H9 (cell line): ENCODE results near the gene NRN1L. TPM values are rescaled to one million over a fixed set of nuclear protein-coding genes. Genes with fewer than 3 reads are reported as not detected.

ENCODE experiments used
- DNase-seq: peaks from one replicate; pipeline ENCODE4 v3.0.0-alpha.2; 2017
- H2AFZ ChIP-seq: one replicate; pipeline ENCODE4 v1.6.1; 2013; ENCODE audit warnings: mild to moderate bottlenecking, low read length, control low read depth, moderate library complexity
- H2AK5ac ChIP-seq: 2 replicates; pipeline ENCODE4 v1.6.1; 2013; ENCODE audit warnings: low read length, control low read depth, mixed read lengths; ENCODE audit not compliant: insufficient read length
- H2BK120ac ChIP-seq: one replicate; pipeline ENCODE4 v1.6.1; 2013; ENCODE audit warnings: low read depth, mild to moderate bottlenecking, low read length, control low read depth, inconsistent platforms; ENCODE audit not compliant: poor library complexity, severe bottlenecking
- H2BK12ac ChIP-seq: 2 replicates; pipeline ENCODE4 v1.6.1; 2013; ENCODE audit warnings: low read length, control low read depth, mixed read lengths, low read depth; ENCODE audit not compliant: insufficient read length
- H2BK15ac ChIP-seq: 2 replicates; pipeline ENCODE4 v1.6.1; 2013; ENCODE audit warnings: low read depth, low read length, control low read depth
- H2BK20ac ChIP-seq: one replicate; pipeline ENCODE4 v1.6.1; 2013; ENCODE audit warnings: low read depth, mild to moderate bottlenecking, low read length, control low read depth, inconsistent platforms; ENCODE audit not compliant: poor library complexity, severe bottlenecking
- H2BK5ac ChIP-seq: 2 replicates; pipeline ENCODE4 v1.6.1; 2013; ENCODE audit warnings: low read length, control low read depth, mixed read lengths; ENCODE audit not compliant: insufficient read length
- H3K14ac ChIP-seq: 2 replicates; pipeline ENCODE4 v1.6.1; 2013; ENCODE audit warnings: low read length, control low read depth; ENCODE audit not compliant: insufficient read depth
- H3K18ac ChIP-seq: 2 replicates; pipeline ENCODE4 v1.6.1; 2013; ENCODE audit warnings: low read depth, mild to moderate bottlenecking, mixed read lengths, low read length, control low read depth; ENCODE audit not compliant: insufficient read length
- H3K23ac ChIP-seq: 2 replicates; pipeline ENCODE4 v1.6.1; 2013; ENCODE audit warnings: low read length, control low read depth, mixed read lengths, low read depth; ENCODE audit not compliant: insufficient read length
- H3K23me2 ChIP-seq: 2 replicates; pipeline ENCODE4 v1.6.1; 2013; ENCODE audit warnings: low read depth, mild to moderate bottlenecking, mixed read lengths, low read length, control low read depth; ENCODE audit not compliant: insufficient read length, poor library complexity, severe bottlenecking
- H3K27ac ChIP-seq: 2 replicates; pipeline ENCODE4 v1.5.1; 2013; ENCODE audit warnings: low read length, control low read depth, mixed read lengths, low read depth; ENCODE audit not compliant: insufficient read length
- H3K27me3 ChIP-seq: 2 replicates; pipeline ENCODE4 v1.6.1; 2013; ENCODE audit warnings: low read length, control low read depth, inconsistent platforms; ENCODE audit not compliant: insufficient read depth
- H3K4ac ChIP-seq: 2 replicates; pipeline ENCODE4 v1.6.1; 2013; ENCODE audit warnings: low read depth, mild to moderate bottlenecking, control low read depth, inconsistent platforms, low read length, moderate library complexity
- H3K4me1 ChIP-seq: 2 replicates; pipeline ENCODE4 v1.6.1; 2013; ENCODE audit warnings: low read length, control low read depth, inconsistent platforms; ENCODE audit not compliant: insufficient read depth
- H3K4me2 ChIP-seq: 2 replicates; pipeline ENCODE4 v1.6.1; 2013; ENCODE audit warnings: low read length, control low read depth, mixed read lengths; ENCODE audit not compliant: insufficient read length, insufficient read depth
- H3K56ac ChIP-seq: 2 replicates; pipeline ENCODE4 v1.6.1; 2013; ENCODE audit warnings: low read depth, mild to moderate bottlenecking, mixed read lengths, low read length, control low read depth; ENCODE audit not compliant: insufficient read length
- H3K79me1 ChIP-seq: 2 replicates; pipeline ENCODE4 v1.6.1; 2013; ENCODE audit warnings: low read depth, mild to moderate bottlenecking, moderate library complexity, low read length, control low read depth, inconsistent platforms; ENCODE audit not compliant: insufficient read depth, poor library complexity, severe bottlenecking
- H3K79me2 ChIP-seq: 2 replicates; pipeline ENCODE4 v1.6.1; 2013; ENCODE audit warnings: low read length, control low read depth, inconsistent platforms; ENCODE audit not compliant: insufficient read depth
- H3K9ac ChIP-seq: 2 replicates; pipeline ENCODE4 v1.6.1; 2013; ENCODE audit warnings: low read length, control low read depth, mixed read lengths; ENCODE audit not compliant: insufficient read length; ENCODE audit errors: extremely low read depth
- H3K9me3 ChIP-seq: one replicate; pipeline ENCODE4 v1.6.1; 2013; ENCODE audit warnings: low read depth, low read length, inconsistent platforms; ENCODE audit not compliant: control insufficient read depth
- H3T11ph ChIP-seq: one replicate; pipeline ENCODE4 v1.6.1; 2013; ENCODE audit warnings: mild to moderate bottlenecking, low read length, control low read depth, inconsistent platforms
- H4K20me1 ChIP-seq: one replicate; pipeline ENCODE4 v1.6.1; 2013; ENCODE audit not compliant: control insufficient read depth, insufficient read length, insufficient read depth
- H4K5ac ChIP-seq: 2 replicates; pipeline ENCODE4 v1.6.1; 2013; ENCODE audit warnings: low read depth, mild to moderate bottlenecking, mixed read lengths, low read length, control low read depth; ENCODE audit not compliant: insufficient read length
- H4K8ac ChIP-seq: replicated peaks from 2 replicates; pipeline ENCODE4 v1.6.1; 2013; ENCODE audit warnings: low read length, control low read depth, mixed read lengths, low read depth; ENCODE audit not compliant: insufficient read length
- H4K91ac ChIP-seq: 2 replicates; pipeline ENCODE4 v1.6.1; 2013; ENCODE audit warnings: low read depth, mild to moderate bottlenecking, moderate library complexity, mixed read lengths, low read length, control low read depth; ENCODE audit not compliant: insufficient read length
- H3K27ac Mint-ChIP-seq, 3 experiments: 2 replicates in 2 of 3; 3 replicates in 1 of 3; pipeline ENCODE4 v1.8.0; 2020 to 2021; ENCODE audit warnings: mixed read lengths in 3 of 3, mild to moderate bottlenecking in 1 of 3, moderate library complexity in 1 of 3
- H3K27me3 Mint-ChIP-seq: 2 replicates; pipeline ENCODE4 v1.8.0; 2021; ENCODE audit warnings: low read depth, mild to moderate bottlenecking, moderate library complexity, mixed read lengths
- H3K36me3 Mint-ChIP-seq, 3 experiments: 2 replicates in 2 of 3; 3 replicates in 1 of 3; pipeline ENCODE4 v1.8.0; 2020 to 2021; ENCODE audit warnings: low read depth in 3 of 3, mixed read lengths in 3 of 3; ENCODE audit not compliant: insufficient read depth in 1 of 3
- H3K4me1 Mint-ChIP-seq, 2 experiments: 2 replicates each; pipeline ENCODE4 v1.8.0; 2020; ENCODE audit warnings: mixed read lengths in 2 of 2
- H3K4me3 Mint-ChIP-seq, 2 experiments: 2 replicates in 1 of 2; 3 replicates in 1 of 2; pipeline ENCODE4 v1.8.0; 2020 to 2021; ENCODE audit warnings: mild to moderate bottlenecking in 2 of 2, mixed read lengths in 2 of 2, moderate library complexity in 1 of 2
- H3K9me3 Mint-ChIP-seq, 2 experiments: 2 replicates in 1 of 2; 3 replicates in 1 of 2; pipeline ENCODE4 v1.8.0; 2020; ENCODE audit warnings: mild to moderate bottlenecking in 2 of 2, mixed read lengths in 2 of 2, moderate library complexity in 1 of 2
- WGBS: extraction: QIAGEN DNeasy Blood & Tissue Kit; methylation state at CpG from one replicate; pipeline ENCODE4 v1.1.7; 2013; ENCODE audit warnings: missing lambda C conversion rate, low lambda C conversion rate, mixed read lengths; ENCODE audit not compliant: insufficient read length; ENCODE audit errors: extremely low coverage; 5-methylcytosine and 5-hydroxymethylcytosine counted together
- total RNA-seq: library from RNA; stranded (reverse); gene quantifications from 2 replicates; pipeline ENCODE4 v1.2.1, GENCODE V29; 2021
- TF ChIP-seq, protein P1 (sequence below): fragments of 200-600 bp; sonication (generic); conservative IDR thresholded peaks from 3 replicates; pipeline ENCODE4 v1.8.0; 2021; ENCODE audit warnings: antibody characterized with exemption, mild to moderate bottlenecking

Gene NRN1L
- total RNA-seq, 1 experiment from 2014 or later, result 2.0 TPM

DNA sequence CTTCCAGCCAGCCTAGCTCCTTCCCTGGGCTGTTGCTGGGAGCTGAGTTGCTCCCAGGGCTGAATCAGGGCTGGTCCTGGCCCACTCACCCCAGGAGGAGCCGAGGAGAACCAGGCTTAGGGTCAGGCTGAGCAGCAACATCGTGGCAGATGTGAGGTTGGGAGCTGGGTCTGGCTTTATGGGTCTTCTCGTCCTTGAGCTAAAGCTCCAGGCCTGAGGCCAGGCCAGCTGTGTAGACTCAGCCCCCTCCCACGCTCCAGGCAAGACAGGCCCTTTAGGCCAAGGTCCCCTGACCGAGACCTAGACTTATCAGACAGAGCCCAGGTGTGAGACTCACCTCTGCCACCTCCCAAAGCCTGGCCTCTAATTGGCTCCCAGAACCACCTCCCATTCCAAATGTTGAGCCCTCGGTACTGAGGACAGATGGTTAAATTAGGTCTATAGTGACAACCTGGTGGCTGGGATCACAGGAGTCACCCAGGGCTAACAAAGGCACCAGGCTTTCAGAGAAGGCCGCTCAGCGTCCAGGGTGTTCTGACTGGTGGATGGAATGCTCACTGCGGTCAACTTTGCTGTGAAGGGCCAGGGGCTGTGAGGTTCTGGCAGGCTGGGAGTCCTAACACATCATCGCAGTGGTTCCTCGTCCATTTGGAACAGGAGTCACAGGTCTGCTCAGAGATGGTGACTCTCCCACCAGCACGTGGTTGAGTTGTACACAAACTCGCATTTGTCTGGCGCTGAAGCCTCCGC lies 47.2 kb downstream of the NRN1L start, which contains the start of gene CTRL:
TSS of gene CTRL (minus strand) at position 151 of the 750 bp plus-strand sequence. CDS start at position 141, 10 bp downstream.
- Histone ChIP-seq H2BK12ac (no peak within 1 kb of the TSS), H3K9me3 (no peaks in the 10 kb centered on the region), H3K27me3 (no peaks in the 10 kb centered on the region), H3K56ac (no peak within 1 kb of the TSS), H2BK120ac (no peak within 1 kb of the TSS), H3K27ac (no peak within 1 kb of the TSS), H3T11ph (no peak within 1 kb of the TSS), H2BK15ac (no peak within 1 kb of the TSS), H3K4me2 (no peak within 1 kb of the TSS), H3K79me1 (no peaks in the 10 kb centered on the region), H3K23ac (no peak within 1 kb of the TSS), H3K18ac (no peak within 1 kb of the TSS), H3K14ac (no peak within 1 kb of the TSS), H2AFZ (no peak within 1 kb of the TSS), H2BK20ac (no peak within 1 kb of the TSS), H3K9ac (no peak within 1 kb of the TSS), H4K91ac (no peak within 1 kb of the TSS), H4K5ac (no peak within 1 kb of the TSS), H3K4ac (no peak within 1 kb of the TSS), H2BK5ac (no peak within 1 kb of the TSS), H2AK5ac (no peak within 1 kb of the TSS), H3K79me2 (no peaks in the 10 kb centered on the region), H3K23me2 (peaks cover 16% of the 10 kb centered on the region), H3K4me1 (peaks cover 1% of the 10 kb centered on the region; the same call in 1 of the 2 replicates), H4K8ac (no peak within 1 kb of the TSS), H4K20me1 (no peaks in the 10 kb centered on the region)
- H3K4me1 Mint-ChIP-seq, result peaks cover 14 to 17% of the 10 kb centered on the region in 2 experiments
- WGBS, result no CpG with 5 or more reads among the region's 15 CpGs
- H3K27ac Mint-ChIP-seq, result no peak within 1 kb of the TSS
- TF ChIP-seq, protein P1, sequence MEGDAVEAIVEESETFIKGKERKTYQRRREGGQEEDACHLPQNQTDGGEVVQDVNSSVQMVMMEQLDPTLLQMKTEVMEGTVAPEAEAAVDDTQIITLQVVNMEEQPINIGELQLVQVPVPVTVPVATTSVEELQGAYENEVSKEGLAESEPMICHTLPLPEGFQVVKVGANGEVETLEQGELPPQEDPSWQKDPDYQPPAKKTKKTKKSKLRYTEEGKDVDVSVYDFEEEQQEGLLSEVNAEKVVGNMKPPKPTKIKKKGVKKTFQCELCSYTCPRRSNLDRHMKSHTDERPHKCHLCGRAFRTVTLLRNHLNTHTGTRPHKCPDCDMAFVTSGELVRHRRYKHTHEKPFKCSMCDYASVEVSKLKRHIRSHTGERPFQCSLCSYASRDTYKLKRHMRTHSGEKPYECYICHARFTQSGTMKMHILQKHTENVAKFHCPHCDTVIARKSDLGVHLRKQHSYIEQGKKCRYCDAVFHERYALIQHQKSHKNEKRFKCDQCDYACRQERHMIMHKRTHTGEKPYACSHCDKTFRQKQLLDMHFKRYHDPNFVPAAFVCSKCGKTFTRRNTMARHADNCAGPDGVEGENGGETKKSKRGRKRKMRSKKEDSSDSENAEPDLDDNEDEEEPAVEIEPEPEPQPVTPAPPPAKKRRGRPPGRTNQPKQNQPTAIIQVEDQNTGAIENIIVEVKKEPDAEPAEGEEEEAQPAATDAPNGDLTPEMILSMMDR, result peak; percentile 43; the same call in 2 of the 3 replicates
- no peak for DNase-seq
- H3K9me3 Mint-ChIP-seq, result peaks cover 0 to 2% of the 10 kb centered on the region in 2 experiments; a peak in 2 of 5 replicates
- peak within 1 kb of the TSS in 1 of 2 experiments; percentile 35; a peak in 2 of 5 replicates for H3K4me3 Mint-ChIP-seq
- peaks cover 10% of the 10 kb centered on the region for H3K27me3 Mint-ChIP-seq
- peaks cover 14 to 43% (median 15%) of the 10 kb centered on the region in 3 experiments for H3K36me3 Mint-ChIP-seq
